HuH-7.5 (cell line): ENCODE measurements around the gene AHNAK2.

Source experiments
- DNase-seq: peaks from one replicate; pipeline ENCODE4 v3.0.0; 2011; ENCODE audit warnings: low spot score

The AHNAK2 gene

DNA sequence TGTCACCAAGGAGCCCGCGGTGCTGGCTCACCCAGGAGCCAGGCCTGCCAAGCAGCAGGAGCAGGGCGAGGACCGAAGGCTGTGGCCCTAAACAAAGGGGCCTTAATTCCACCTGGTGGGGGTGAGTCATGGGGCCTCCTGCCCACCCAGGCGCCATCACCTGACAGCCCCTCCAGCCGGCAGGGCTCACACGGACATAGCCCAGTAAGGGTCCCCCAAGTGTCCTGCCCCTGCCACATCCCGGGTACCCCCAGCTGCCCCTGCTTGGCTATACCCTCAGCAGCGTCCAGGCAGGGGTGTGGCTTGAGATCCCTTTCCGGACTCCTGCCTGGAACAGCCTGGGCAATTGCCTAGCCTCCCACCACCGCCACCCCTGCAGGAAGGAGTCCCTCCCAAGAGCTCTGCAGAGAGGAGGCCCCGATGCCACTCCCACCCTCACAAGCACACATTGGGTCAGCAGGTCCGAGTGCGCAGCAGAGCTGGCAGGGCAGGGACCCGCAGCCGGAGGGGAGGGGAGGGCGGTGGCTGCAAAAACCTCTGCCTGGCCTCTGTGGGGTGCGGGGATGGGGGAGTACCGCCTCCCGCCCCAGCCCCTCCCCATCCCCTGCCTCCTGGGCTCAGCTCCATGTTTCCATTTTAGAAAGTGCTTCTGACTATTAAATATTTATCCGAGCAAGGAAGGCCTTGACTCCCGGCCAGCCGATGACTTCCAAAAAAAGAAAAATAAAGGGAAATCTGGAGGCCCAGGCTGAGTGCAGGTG, 4.6 kb downstream of the AHNAK2 start:
- DNase-seq, result no peak

DNA sequence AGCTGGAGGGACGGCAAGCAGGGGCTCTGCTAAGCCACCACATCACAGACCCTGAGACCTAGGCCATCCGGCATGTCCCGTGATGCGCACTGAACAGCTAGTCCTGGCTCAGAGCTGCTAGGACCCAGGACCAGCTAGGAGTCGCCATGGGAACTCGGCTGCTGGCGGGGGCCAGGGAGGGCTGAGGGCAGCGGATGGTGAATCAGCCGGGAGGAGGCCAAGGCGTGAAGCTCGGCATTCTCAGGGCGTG, 5.1 kb downstream of the AHNAK2 start:
- DNase-seq, result no peak

DNA sequence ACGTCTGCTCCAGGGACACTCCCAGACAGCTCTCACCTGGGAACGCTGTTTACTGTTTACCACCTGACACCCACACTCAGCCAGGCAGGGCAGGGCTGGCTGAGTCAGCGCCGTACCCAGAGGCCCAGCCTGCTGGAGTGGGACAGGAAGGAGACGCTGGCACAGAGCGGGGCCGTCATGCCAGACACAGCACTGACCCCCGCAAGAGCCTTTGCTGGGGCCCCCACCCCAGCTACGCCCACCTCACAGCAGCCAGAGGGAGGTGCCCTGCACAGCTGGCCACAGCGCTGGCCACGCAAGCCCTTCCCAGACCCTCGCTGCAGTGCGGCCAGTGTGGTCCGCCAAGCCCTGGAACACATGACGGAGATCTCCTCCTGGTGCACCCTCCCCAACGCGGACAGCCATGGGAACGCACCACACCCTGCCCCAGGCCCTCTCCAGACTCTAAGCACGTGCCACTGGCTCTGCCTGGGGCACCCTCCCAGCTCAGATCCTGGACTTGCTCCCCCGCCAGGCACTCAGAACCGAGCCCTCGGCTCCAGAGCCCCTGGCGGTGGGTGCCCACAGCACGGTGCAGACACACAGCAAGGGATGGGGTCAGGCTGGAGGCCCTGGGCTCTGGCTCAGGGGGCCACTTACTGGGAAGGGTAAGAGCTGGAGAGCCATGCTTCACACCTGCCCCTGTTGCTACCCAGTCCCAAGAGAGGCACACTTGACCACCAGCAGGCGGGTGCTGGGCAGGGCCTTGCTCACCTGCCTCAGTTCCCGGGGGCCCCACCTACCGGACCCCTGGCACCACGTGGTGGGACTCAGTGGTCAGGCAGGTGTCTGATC, 5.7 kb downstream of the AHNAK2 start:
- DNase-seq, result no peak

DNA sequence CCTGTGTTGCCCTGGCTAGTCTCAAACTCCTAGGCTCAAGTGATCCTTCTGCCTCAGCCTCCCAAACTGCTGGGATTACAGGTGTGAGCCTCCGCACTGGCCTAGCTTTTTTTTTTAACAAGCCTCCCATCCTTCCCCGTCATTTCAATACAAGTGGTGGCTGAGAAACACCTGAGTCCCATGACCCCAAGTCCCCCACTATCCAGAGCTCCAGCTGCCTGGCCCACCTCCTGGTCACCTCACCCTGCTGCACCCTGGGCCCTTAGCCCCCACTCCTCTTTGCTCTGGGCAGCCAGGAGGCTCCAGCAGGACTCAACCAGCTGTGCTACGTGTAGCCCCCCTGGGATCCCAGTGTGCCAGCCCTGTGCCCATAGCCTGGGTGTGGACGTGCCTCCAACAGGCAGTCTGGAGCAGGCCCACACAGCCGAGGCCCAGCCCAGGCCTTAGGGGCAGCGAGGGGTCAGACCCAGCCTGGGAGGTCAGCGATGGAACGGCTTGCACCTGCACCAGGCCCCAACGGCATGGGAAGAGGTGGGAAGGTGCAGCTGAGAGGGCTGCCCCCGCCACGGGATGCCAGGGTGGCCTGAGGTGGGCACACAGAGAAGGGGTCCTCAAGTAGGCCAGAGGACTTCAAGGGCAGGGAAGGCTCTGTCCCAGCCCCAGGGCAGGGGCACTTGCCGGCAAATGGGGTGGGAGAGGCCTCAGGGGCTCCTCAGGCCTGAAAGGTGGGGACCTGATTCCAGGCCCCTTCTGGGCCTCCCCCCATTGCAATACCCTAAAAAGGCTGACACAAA, 6.5 kb downstream of the AHNAK2 start:
- DNase-seq, result no peak

DNA sequence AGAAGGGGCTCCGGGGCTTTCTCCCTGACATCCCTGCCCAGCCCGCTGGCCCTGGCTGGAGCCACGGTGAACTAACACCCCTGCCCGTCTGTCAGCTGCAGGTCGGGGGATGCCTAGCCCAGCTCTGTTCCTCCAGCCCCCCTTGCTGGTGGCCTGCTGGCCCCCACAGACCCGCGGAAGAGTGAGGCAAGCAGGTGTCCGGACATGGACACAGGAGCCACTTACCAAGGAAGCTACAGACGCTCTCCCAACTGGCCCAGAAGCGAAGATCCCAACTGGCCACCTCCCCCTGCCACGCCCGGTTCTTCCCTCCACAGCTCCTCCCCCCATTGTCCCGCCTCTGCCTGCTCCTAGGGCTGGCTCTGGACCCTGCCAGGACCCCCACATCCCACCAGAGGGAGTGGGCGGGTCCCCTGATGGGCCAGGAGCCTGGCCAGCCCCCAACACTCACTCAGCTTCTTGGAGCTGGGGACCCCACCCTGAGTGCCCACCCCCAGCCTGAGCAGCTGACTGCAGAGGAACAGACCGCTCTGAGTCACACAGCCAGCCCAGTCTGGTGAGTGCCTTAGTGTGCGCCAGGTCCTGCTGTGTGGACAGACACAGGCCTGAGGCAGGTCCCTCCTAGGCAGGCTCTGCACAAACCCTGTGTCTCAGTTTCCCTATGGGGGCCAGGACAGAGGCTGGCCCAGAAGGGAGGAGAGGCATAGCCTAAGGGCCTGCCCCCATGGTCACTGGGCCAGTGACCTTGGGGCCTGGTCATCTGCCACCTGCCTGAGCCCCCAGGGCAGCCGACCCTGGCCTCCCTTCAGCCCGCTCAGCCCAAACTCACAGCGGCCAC, 7.7 kb downstream of the AHNAK2 start:
- DNase-seq, result no peak

DNA sequence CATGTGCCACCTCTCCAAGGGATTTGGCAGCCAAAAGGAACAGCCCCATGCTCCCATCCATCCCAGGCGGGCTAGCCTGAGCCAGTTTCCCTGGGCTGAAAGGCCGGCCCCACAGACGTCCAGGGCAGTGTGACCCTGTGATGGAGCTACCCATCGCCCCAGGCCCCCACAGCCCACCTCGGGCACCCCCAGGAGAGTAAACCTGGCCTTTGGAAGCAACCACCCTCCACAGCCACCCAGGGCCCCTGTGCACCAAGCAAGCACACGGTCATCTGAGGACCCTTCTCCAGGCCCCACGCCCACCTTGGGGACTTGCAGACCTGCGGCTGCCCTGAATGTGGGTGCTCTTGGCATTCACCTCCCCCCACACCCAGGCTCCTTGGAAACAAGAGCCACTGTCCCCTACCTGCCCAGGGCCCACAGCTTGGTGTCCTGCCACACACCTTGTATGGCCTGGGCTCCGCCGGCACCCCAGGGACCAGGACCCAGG, 8.4 kb downstream of the AHNAK2 start:
- no peak for DNase-seq

DNA sequence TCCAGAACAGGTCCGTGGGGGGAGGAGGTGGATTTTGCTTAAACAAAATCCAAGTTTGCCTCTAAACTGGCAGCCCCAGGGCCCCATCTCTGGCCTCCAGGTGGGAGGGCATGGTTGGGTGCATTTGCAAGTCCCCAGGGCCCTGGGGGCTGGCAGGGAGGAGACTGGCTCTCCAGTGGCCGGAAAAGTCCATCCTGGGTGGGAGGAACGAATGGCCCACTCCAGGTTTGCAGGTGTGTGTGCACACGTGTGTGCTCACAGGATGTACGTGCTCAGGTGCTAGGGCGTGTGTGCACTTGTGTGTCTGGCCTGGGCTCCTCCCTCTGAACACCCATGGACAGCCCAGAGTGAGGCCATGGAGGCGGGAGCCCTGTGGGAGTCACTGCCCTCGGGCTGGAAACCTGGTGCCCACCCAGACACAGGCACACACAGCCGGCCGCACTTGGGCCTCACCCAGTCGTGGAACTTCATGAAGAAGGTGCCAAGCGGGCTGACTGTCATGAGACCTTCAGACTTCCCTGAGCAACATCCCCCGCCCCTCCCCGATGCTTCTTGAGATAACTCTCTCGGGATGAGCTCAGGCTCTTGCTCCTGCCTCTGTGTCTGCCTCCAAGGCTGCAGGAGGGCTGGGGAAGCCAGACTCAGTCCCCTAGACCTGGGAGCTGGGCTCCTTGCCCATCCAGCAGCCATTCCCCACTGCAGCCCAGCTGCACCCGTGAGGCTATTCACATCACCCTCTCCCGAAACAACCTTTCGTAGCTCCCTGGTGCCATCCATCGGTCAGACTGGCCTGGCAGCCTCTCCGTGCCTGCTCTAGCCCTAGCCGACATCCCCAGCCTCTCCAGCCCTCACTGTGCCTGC, 9.4 kb downstream of the AHNAK2 start:
- DNase-seq, result no peak

DNA sequence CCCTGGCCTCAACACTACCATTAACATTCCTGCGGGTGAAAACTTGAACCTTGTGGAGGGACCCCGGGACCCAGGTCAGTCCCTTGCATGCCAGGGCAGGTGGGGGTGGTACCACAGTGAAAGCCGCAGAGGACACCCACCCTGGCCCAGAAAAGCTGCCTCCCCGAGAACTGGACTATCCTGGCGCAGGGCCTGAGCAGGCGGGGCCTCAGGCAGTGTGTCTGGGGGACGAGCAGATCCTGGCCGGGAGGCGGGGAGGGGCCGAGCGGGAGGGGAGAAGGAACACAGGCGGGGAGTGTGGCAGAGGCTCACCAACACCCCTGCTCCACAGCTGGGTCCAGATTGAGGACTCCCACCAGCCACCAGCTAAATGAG, 10.0 kb downstream of the AHNAK2 start:
- DNase-seq, result no peak

DNA sequence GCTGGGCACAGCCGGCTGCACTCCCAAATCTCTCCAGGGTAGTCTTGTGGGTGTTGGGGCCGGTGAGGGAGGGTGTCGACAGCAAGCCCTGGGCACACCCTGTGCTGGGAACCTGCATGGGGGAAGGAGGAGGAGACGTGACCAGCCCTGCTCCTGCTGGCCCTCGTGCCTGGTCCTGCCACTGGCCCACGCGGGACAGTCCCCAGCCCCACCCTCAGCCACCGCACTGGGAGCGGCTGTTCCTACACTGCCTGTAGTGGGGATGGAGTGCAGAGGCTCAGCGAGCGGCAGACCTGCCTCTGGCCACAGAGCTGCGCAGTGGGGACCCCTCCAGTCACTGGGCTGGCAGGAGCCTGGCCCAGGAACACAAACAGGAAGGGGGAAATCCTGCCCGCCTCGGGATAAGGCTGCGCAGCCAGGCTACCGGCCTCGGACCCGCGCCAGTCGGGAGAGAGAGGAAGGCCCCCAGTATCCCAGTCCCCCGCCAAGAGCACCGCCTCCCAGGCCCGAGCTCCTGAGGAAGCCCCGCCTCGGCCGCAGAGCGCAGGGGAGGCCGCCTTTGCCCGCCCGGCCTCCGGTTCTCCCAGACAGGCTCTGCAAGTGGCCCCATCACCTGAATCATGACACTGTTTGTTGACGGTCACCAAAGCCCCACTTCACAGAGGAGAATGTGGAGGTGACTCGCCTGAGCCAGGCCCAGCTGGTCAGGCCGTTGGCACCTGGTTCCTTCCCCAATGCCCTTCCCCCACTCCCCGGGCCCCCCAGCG, 10.6 kb downstream of the AHNAK2 start:
- DNase-seq, result no peak

DNA sequence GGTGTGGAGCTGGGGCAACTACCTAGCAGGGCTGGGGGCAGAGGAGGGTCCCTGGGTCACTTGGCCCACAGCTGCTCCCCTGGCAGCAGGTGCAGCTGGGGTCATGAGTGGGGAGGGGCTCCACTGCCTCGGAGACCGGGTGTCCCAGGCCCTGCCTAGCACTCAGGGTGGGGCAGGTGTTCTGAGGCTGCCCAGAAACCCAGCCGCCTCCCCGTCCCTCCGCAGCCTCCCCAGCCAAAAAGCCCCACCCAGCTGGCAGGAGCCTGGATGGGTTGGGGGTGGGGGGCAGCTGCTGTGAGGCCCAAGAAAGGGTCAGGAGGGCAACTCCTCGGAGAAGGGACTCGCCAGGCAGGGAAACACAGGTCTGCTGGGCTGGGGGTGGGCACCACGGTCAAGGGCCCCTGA, 11.2 kb downstream of the AHNAK2 start:
- DNase-seq, result no peak

DNA sequence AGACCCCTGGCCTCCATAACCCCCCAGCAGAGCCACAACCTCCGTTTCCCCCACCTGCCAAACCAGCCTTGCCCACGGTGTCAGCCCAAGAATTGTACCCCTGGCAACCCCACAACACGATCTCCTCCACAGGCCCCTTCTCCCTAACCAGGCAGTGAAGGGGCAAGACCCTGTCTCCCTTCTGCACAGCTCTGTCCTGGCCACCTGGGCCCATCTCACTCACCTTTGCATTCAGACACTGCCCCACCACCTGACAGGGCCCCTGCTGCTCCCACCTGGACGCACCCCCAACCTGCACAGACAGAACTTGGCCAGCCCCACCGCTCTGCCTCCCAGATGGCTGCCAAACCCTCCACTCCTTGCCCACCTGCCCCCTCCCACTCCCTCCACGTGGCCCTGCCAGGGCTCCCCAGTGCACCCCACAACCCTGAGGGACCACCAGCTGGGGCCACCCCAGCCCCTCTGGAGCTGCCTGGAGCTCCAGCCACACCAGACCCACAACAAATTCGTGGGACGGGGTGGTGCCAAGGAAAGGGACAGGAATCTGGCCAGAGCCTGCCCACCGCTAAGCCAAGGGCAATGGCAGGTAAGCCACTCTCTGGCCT, 11.8 kb downstream of the AHNAK2 start:
- DNase-seq, result no peak

DNA sequence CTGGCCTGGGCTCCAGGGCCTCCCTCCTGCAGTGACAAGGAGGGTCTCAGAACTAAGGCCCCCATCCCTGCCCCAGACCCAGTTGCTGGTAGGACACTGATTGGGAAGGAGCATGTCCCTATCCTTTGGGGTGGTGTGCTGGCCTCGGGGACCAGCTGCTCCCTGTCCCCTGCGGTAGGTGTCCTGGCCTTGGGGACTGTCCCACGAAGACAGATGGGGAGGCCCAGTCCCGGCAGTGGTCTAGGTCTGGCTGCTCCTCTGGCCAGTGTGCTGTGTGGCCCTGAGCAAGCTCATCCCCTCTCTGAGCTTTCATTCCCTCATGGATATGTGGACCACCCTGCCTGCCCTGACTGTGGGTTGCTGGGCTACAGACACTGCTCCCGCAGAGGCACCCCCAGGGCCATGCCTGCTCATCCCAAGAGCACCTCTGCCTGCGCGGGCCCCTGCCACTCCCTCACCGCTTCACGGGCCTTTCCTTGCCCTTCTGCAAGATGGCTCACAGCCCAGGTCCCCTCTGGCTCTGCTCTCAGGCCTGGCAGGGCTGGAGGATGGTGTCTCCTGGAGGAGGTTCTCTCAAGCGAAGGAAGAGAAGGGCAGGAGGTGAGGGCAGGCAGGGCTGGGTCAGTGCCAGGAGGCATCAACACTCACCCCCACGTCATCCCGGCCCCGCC, 12.5 kb downstream of the AHNAK2 start:
- DNase-seq, result no peak

DNA sequence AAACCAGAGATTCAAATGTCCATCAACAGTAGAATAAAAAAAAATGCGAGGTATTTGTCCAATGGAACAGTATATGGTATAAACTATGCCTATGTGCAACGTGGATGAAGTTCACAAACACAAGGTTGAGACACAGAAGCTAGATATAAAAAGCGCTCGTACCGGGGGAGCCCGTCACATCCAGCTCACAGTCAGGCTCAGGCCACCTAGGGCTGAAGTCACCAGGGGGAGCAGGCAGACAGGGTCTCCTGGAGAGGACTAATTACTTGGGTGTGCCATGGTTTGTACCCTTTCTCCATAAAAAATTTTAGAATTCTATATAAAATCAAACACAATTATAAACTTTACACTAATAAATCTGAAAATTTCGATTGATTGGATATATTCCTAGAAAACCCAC, 13.6 kb downstream of the AHNAK2 start:
- DNase-seq, result no peak

DNA sequence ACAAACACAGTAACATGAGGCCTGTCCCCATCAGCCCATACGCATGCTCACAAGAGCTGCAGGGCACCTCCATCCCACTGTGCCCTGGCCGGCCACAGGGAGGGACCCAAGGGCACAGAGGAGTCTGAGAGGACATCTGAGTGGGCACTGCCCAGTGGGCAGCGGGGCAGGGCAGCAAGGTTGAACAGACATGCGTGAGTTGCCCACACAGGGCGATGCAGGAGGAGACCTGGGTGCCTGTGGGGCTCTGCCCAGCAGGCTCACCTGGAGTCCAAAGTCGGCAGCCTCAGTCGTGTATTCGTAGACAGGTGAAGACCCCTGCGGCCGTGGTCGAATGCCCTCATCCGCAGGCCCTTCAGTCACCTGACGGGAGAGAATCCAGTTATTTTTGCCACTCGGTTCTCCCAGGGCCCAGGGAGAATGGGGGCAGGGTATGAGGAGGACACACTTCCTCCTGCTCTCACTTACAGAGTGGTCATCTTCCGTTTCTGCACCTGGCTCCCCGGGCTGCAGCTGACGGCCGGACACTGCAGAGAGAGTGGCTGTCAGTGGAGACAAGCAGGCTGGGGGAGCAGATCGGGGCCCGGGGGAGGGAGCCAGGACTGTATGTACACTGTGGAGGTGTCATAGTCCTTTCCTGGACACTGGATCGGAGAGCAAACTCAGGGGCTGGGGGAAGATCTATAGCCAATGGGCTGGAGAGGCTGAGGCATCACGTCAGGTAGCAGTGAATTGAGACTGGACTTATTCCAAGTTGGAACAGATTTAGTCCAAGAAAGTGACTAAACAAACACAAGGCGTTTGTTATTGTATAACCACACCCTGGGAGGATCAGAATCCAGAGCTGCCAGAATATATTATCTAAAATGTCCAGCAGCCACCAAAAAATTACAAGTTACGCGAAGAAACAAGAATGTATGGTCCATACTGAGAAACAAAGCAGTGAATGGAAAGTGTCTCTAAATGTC, 20.7 kb downstream of the AHNAK2 start:
- no peak for DNase-seq

DNA sequence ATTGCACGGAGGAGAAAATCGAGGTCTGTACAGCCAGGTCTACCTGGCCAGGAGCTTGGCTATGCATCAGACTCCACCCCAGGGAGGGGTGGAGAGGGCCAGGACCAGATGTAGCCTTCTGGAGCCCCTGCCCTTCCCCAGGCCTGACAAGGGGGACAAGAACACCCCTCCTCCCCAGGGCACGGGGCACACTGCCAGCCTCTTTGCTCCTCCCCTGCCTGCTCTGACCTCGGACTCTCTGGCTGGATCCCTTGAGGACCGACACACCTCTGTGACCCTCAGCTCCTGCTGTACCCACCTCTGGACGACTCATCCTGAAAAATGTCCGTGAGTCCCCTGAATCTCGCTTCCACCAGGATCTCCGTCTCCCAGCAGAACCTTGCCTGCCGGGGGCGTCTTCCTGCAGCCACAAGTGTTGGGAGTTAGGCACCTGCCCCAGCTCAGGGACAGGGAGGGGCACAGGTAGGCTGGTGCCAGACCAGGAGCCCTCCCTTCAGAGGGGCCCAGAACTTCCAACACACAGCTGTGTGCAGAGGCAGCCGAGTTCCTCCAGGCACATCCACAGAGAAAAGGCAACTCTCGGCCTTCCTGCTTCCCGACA, 21.8 kb downstream of the AHNAK2 start:
- DNase-seq, result no peak

DNA sequence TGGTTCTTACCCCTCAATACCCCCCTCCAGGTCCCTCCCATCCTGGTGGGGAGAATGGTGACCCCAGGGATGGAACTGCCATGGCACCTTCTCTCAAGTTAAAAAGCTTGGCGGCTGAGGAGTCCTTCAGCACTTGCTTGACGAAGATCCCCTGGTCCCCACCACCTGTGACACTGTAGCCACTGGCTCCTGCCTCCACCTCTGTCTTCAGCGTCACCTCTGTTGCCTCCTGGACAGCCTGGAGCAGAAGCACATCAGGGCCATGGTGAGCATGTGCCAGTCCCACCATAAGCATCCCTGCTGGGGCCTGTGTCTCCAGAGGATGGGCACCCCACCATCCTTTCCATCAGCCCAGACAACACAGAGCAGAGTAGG, 22.8 kb downstream of the AHNAK2 start:
- DNase-seq, result no peak

DNA sequence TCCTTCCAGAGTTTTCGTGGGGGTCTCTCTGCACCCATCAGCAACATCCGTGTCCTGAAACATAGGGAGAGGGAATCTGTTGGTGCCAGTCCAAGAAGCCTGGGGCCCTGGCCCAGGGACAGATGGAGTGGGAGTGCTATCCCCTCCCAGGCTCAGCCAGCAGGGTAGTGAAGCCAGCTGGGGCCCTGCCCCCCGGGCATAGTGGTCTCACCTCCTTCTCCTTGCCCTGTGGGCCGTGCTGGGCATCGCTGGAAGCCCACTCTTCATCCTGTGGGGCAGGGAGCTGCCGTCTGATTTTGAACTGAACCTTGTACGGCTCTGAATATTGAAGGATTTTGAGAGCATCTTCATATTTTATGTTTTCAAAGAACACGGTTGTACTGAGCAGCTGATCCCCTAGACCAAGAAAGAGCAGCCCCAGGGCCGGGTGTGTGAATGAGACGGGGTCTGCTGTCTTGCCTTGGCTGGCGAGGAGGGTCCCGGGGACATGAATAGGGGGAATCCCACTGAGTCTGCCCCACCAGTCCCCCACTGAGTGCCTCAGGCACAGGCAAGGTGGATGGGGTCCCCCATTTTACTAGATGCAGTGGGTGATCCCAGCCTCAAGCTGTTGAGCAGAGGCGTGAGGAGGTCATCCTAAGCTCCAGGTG, 23.3 kb downstream of the AHNAK2 start:
- DNase-seq, result no peak
